HG02884 (cell line): ENCODE results near the gene UPK3B.
"Not testable (repeated sequence)": the region's sequence is repeated elsewhere in the genome, so short reads cannot be mapped to it uniquely, and the experiment has no call there.

Source experiments
- ATAC-seq: cut with Tn5 transposase; IDR thresholded peaks from one replicate; pipeline ENCODE4 v1.9.1; 2021; ENCODE audit warnings: mild to moderate bottlenecking, moderate library complexity; ENCODE audit not compliant: unreplicated experiment

UPK3B gene

DNA sequence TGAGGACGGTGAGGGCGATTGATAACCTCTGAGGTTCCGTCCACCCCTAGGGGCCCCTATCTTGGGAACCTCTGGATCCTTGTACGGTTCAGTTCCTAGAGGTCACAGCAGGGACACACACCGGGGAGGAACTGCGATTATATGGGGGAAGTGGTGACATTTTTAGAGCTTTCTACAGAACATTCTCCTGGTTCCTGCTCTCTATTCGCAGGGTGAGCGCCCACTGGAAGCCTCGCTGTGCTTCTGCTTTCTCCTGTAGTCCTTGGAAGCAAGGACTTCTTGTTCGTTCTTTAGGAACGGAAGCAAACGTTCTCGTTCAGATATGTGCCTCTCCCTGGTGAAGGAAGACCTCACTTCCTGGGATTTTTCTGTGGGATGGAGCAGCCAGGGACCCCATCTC, 22.4 kb upstream of the UPK3B start:
- ATAC-seq = not testable (repeated sequence)

DNA sequence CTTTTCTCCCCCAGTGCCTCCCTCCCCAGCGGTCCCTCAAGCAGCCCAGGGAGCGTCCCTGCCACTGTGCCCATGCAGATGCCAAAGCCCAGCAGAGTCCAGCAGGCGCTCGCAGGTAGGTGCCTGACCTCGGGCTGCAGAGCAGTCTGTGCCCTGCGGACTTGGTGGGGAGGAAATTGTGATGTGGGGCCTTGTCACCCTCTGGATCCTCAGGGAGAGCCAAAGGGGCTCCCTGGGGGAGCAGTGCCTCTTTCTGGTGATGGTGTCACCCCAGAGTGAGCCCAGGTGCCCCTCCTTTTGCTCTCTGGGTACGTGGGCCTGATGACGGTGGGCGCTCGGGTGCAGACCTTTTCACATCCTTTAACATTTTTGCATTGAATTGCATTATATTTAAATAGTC, 18.2 kb upstream of the UPK3B start:
- not testable (repeated sequence) for ATAC-seq

DNA sequence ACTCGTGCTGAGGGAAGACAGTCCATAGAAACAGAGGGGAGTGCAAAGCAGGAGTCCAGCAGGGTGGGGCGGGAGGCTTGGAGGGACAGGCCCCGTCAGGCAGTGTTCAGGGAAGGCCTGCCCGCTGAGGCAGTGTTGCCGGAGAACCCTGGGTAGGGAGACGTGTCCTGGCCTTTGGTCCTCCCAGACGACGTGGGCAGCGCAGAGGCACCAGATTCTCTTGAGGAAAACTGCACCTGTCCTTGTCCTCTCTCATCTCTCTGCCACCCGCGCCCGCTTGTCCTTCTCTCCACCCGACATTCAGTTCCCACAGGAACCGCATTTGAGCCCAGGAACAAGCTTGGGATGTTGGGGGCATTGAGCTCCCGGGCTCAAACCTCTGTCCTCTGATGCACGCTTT, 14.6 kb upstream of the UPK3B start:
- ATAC-seq = not testable (repeated sequence)

DNA sequence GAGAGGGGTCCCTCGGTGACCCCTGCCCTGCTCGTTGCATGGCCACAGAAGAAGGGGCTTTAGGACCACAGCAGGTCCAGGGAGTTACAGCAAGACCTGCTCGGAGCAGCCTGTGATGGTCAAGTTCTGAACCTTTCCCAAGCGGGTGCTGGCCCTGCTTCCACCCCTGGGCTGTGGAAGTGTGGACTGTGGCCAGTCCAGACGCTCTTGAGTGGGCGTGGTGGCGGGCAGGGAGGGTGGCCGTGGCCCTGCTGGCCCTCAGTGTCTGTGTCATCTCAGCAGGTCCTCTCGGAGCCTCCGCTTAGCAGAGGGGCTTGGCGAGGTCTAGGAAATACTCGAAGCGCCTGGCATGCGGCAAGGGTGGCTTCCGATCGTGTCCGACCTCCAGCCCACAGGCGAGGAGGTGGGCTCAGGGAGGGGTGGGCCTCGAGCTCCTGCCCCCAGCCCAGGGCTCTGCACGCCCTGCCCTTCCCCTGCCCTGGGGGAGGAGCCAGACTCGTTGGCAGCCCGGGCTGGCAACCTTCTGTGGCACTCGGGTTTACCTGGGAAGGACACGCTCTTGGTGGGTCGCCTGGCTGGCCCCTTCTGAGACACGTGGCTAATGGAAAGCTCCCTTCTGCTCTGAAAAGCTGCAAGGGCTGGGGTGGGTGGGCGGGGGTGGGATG, 12.3 kb upstream of the UPK3B start:
- ATAC-seq = not testable (repeated sequence)

DNA sequence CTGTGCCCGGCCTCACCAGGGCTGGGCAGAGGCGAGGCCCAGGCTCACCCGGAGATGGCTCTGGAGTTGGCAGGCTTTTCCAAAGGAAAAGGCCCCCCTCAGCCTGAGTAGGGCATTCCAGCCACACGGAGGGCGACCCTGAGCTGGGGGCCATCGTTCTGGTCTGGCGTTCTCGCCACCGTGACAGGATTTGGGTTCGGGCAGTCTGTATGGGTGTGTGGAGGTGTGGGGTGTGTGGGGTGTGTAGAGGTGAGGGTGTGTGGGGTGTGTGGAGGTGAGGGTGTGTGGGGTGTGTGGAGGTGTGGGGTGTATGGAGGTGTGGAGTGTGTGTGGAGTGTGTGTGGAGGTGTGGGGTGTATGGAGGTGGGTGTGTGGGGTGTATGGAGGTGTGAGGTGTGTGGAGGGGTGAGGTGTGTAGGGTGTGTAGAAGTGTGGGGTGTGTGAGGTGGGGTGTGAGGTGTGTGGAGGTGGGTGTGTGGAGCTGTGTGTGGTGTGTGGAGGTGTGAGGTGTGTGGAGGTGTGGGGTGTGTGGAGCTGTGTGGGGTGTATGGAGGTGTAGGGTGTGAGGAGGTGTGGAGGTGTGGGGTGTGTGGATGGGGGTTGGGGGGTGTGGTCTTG, 11.7 kb upstream of the UPK3B start:
- not testable (repeated sequence) for ATAC-seq

DNA sequence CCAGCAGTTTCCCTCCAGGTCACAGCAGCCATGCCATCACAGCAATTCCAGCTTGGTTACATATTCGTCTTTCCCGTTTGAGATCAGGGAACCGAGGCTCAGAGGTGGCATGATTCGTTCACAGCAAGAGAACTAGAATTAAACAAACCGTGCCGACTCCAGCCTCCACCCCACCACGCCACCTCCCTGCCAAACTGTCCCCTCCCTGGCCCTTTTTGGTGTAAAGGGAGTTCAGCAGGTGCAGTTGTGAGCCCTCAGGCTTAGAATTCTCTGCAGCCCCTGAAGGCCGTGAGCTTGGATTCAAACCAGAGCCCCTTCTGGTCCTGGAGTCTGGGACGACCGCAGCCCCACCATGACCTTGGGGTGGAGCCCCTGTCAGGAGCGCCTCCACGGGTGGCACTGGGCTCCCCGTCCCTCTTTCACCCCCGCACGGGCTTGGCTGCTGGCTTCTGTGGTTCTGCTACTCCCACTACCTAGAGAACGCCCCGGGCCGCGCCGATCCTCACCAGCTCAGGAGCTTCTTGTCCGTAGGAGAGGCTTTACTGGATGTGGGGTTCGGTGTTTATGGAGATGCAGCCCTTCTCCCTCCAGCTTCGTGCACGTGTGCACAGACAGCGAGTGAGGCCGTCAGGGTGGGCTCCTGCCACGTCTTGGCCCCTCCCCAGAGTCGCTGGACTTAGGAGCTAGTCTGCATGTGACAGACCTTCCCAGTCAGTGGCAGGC, 11.0 kb upstream of the UPK3B start:
- not testable (repeated sequence) for ATAC-seq

DNA sequence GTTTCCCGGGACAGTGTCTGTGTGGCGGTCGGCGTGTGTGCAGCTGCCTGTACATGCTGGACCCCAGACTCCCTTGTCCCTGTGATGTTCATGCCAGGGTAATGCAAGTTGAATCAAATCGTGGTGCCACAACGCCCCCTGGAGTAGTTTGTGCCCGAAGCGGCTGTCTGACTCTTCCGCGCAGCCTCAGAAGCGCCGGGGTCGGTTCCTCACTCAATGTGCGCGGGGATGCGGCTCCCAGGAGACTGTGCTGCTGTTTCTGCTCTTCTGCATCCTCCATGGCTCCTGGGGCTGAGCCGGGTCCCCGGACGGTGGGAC, 10.5 kb upstream of the UPK3B start:
- ATAC-seq = not testable (repeated sequence)

DNA sequence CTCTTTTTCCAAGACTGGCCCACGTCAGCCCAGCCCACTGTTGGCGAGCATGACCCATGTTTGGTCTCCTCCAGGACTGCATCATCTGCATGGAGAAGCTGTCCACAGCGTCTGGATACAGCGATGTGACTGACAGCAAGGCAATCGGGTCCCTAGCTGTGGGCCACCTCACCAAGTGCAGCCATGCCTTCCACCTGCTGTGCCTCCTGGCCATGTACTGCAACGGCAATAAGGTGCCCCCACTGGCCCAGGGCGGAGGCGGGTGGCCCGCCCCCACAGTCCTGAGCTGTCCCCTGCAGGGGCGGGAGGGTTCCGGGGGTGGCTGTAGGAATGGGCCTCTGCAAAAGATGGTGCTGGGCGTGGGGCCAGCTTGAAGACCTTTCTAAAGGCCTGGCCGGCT, 8.1 kb upstream of the UPK3B start:
- ATAC-seq = not testable (repeated sequence)

DNA sequence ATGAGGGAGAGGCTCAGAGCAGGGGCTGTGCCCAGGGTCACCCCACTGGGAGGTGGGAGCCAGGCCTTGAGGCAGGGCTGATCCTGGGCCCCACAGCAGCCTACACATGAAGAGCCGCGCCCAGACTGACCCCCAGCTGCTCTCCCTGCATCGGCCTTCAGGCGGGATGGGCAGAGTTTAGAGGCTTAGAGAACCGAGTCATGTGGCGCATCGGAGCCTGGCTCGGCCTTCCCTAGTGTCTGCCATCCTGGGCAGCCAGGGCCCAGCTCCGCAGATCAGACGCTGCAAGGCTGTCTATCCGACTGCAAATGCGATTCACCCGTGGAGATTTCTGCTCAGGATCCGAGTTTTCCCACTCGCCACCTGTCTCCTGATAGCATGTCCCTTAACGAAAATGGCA, 7.5 kb upstream of the UPK3B start:
- ATAC-seq = not testable (repeated sequence)

DNA sequence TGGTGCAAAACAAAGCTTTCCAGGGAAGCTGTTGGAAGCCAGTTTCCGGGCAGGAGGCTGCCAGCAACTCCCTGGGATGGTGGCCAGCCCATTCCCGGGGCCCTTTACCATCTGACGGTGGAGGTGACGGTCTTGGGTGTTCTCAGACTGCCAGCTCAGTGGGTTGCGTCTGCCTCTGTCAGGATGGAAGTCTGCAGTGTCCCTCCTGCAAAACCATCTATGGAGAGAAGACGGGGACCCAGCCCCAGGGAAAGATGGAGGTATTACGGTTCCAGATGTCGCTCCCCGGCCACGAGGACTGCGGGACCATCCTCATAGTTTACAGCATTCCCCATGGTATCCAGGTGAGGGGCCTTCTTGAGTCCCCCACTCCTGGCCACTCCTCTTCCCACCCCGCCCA, 7.1 kb upstream of the UPK3B start:
- ATAC-seq = not testable (repeated sequence)

DNA sequence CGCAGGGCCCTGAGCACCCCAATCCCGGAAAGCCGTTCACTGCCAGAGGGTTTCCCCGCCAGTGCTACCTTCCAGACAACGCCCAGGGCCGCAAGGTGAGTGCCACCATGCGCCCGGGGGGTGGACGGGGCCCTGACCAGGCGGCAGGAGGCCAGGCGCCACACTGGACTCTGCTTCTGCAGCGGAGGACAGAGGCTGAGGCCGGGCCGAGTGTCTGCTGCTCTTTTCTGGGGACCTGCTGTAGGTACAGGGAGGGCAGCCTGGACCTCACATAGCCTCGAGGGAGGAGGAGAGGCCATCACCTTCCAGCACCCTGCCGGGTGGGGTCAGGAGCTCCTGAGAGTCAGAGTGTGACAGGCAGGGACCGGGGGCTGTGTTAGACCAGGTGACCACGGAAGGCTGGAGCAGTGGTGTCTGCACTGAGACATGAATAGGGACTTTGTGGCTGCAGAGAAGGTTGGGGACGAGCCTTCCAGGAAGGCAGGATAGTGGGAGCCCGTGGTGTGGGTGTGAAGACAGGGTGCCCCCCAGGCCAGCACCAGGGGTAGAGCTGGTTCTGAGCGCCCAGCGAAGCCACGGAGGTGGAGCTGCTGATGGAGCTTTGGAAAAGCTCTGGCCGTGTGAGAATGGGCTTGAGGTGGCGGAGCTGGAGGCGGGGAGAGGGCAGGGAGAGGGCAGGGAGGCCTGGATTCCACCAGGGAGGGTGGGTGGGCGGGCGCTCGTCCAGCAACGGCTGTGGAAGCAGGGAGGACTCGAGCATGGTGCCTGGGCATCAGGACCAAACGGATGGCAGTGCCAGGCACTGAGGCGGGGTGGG, 5.8 kb upstream of the UPK3B start:
- ATAC-seq = not testable (repeated sequence)

DNA sequence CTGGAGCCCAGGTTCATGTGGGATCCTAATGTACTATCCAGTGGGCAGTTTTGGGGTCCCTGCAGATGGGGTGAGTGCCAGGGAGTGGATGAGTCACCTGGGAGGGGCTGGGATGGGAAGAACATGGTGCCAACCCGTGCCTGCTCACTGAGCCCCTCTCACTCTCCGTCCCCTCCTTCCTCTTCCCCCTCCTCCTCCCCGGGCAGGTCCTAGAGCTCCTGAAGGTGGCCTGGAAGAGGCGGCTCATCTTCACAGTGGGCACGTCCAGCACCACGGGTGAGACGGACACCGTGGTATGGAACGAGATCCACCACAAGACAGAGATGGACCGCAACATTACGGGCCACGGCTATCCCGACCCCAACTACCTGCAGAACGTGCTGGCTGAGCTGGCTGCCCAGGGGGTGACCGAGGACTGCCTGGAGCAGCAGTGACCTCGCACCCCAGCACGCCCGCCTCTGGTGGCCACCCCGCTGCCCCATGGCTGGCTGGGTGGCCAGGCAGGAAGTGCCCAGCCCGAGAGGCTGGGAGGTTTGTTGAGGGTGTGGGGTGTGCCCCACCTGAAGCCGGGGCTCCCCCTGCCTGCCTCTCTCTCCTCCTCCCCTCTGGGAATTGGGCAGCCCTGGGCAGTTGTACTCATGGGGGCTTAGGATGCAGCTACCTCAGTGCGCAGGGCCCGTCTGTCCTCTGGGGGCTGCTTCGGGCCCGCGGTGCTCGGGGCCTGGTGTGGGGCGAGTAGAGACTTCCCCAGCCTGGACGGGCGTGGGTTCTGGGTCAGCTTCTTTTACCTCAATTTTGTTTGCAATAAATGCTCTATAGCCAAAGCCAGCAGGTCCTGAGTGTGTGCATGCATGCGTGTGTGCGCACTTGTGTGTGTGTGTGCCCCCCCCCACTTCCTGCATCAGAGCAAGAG, 4.9 kb upstream of the UPK3B start:
- ATAC-seq = no peak

DNA sequence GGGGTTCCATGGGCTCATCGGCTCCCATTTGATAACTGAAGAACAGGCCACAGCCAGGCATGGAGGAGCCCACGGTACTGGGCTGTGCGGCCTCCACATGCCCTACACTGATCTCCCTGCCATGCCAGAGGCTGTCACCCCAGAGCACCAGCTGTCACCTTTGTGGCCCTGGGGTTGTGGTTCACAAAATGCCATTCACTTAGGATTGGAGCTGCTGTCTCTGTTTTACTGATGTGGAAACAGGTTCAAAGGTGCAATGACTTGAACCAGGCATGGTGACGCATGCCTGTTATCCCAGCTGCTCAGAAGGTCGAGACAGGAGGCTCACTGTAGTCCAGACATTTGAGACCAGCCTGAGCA, 4.3 kb upstream of the UPK3B start:
- no peak for ATAC-seq

DNA sequence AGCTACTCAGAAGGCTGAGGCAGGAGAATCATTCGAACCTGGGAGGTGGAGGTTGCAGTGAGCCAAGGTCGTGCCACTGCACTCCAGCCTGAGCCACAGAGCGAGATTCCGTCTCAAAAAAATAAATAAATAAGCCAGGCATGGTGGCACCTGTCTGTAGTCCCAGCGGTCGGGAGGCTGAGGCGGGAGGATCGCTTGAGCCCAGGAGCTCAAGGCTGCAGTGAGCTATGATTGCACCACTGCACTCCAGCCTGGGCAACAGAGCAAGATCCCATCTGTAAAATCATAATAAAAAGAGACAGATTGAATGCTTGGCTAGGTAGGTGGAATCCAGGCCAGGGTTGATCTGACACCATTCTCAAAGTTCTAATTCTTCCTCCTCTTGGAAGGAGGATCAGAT, 3.7 kb upstream of the UPK3B start:
- ATAC-seq = not testable (repeated sequence)

DNA sequence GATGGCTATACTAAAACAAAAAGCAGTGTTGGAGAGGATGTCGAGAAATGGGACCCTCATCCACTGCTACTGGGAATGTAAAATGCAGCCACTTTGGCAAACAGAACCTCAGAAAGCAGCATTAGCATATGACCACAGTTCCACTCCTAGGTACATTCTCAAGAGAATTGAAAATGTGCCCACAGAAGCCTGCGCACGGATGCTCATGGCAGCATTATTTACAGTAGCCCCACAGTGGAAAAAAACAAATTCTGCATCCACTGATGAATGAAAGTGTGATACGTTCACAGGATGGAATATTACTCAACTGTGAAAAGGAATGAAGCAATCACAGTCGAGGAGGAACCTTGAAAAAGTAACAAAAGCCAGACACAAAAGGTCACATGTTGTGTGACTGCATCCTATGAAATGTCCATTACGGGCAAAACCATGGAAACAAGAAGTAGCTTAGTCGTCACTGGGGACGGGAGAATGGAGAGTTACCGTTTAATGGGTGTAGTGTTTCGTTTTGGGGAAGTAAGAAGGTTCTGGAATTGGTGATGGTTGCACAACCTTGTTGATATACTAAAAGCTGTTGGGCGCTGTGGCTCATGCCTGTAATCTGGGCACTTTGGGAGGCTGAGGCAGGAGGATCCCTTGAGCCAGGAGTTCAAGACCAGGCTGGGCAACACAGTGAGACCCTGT, 2.5 kb upstream of the UPK3B start:
- ATAC-seq = no peak

DNA sequence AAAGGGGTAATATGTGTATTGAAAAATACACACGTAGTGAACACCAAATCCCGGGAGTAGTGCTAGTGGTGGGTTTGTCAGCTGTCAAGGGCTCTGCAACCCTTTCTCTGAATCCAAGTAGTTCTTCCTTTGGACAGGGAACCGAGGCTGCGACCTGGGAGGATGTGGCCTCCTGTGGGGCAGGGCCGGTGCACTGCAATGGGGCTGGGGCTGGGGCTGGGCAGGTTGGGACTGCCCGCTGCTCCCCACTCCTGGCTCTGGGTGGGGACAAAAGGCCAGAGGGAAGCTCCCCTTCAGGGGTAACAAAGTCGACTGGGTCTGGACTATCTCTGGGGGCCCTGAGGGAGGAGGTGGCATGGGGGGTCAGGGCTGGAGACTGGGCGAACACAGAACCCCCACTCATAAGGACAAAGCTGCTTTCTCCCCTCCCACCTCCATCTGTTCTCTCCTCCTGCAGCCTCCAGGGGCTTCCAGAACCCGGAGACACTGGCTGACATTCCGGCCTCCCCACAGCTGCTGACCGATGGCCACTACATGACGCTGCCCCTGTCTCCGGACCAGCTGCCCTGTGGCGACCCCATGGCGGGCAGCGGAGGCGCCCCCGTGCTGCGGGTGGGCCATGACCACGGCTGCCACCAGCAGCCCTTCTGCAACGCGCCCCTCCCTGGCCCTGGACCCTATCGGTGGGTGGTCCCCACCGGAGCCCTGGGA, 1.0 kb downstream of the UPK3B start:
- ATAC-seq = not testable (repeated sequence)

DNA sequence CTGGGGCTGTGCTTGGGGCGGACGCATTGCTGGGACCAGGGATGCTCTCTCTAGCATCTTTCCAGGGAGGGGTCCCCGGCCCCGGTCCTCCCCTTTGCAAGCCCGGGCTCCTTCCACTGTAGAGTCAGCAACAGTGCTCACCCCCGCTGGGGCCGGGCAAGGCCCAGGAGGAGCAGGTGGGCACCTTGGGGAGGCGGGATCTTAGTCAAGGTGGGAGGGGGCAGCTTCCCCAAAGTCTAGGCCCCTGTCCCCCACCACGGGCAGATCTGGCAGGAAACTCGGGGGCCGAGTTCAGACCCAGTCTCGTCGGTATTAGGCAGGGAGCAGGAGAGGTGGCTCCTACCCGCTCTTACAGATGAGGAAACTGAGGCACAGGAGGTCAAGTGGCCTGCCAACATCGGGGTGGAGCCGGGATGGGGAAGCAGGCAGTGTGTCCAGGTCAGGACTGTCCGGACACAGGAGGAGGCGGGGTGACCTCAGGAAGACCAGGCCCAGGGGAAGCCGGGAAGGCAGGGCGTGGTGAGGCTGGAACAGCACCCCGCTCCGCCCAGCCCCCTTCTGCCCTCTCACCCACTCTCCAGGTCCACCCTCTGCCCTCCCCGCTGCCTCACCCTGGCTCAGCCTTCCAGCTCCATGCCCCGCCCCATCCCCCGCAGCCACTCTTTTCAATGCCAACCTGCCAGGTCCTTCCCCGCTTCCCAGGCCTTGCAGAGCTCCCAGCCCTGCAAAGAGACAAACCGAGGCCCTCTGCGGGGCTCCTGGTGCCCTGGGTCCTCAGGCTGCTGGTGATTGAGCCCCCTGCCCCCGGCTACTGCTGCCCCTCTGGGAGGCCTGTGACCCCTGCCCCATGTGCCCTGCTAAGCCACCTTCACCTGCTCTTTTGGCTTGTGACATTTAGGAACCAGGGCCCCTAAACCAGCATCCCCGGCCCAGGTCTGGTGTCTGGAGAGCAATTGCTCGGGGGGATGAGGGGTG, 1.8 kb downstream of the UPK3B start:
- ATAC-seq = not testable (repeated sequence)
